Right lobe of liver (tissue), 4 donors: ENCODE data around the gene TENM4.

Experiments
- POLR2A ChIP-seq: fragments of 450-650 bp; IDR thresholded peaks from one replicate; pipeline ENCODE4 v1.6.1; 2017; ENCODE audit warnings: antibody characterized with exemption, mild to moderate bottlenecking
- TF ChIP-seq, protein P1 (sequence below), 4 donors: fragments of 200-600 bp in 3 of 4; fragments of 450-650 bp in 1 of 4; IDR thresholded peaks; one replicate each; pipeline versions ENCODE4 v1.5.1 to v1.8.0; 2016 to 2022; ENCODE audit warnings: antibody characterized with exemption in 4 of 4, mild to moderate bottlenecking in 2 of 4
- donor health status: DM: no; HTN: no; CAD: no.
- donor health status: DM: no; HTN: no; CAD: no.
- donor health status: DM: no; HTN: yes; CAD: no.

DNA sequence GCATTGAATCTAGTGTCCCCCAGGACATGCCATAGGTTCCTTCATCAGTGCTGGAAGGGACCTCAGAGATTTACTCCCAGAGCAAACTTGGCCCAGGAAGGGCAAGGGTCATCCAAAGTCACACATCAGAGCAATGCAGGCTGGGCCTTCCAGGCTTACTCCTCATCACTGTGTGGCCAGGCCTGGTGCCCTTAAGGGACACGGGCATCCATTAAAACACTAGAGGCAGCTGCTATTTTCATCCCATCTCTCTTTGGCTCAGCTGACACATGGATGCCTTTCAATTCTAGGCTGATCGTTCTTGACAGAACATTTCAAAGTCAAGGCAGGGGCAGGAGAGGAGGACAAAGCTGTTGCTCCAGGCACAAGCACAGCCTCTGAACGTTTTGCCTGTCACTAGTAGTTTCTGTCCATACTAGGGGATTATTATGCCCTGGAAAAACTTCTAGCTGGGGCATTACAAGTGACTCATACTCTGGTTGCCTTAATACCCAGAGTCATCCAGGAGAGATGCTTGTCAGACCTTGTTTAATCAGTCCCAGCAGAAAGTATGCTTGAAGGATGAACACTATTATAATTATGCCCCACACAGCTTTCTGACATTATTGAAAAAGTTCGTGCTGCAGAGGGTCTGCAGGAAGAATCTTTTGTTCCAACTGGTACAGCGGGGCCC is 240.3 kb downstream of the TENM4 start:
- TF ChIP-seq, protein P1, sequence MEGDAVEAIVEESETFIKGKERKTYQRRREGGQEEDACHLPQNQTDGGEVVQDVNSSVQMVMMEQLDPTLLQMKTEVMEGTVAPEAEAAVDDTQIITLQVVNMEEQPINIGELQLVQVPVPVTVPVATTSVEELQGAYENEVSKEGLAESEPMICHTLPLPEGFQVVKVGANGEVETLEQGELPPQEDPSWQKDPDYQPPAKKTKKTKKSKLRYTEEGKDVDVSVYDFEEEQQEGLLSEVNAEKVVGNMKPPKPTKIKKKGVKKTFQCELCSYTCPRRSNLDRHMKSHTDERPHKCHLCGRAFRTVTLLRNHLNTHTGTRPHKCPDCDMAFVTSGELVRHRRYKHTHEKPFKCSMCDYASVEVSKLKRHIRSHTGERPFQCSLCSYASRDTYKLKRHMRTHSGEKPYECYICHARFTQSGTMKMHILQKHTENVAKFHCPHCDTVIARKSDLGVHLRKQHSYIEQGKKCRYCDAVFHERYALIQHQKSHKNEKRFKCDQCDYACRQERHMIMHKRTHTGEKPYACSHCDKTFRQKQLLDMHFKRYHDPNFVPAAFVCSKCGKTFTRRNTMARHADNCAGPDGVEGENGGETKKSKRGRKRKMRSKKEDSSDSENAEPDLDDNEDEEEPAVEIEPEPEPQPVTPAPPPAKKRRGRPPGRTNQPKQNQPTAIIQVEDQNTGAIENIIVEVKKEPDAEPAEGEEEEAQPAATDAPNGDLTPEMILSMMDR (IDR thresholded peaks at IDR 0.05): no peak
- no peak for TF ChIP-seq POLR2A
